HCT116 (cell line): Measurements from ENCODE around the gene CDCA3. TPM values are rescaled to one million over a fixed set of nuclear protein-coding genes. Genes with fewer than 3 reads are reported as not detected.

Experiments
- ATAC-seq: fragments of 200-7000 bp; cut with Tn5 transposase; 2 replicates; pipeline ENCODE4 v1.9.1; 2020; ENCODE audit warnings: mild to moderate bottlenecking, moderate library complexity
- BruUV-seq: library from RNA; stranded (reverse); fragments of 400-500 nt; replicated peaks from 2 replicates; lab custom pipeline; 2021; lab: Mats Ljungman, UMichigan
- CTCF ChIA-PET: fragments of 300-600 bp; sonication (Branson Sonifier 250); formaldehyde crosslinking; loops from one replicate; lab custom pipeline; 2021; ENCODE audit warnings: antibody characterized with exemption; lab: Charles Lee
- POLR2A ChIA-PET: fragments of 300-600, 350-600 bp; sonication (Branson Sonifier 250); formaldehyde crosslinking; loops from one replicate; lab custom pipeline; 2021; ENCODE audit warnings: antibody characterized with exemption; lab: Charles Lee
- RAD21 ChIA-PET, 2 experiments: fragments of 300-600 bp; sonication (Branson Sonifier 250); formaldehyde crosslinking; loops; one replicate each; lab custom pipeline; 2023; ENCODE audit warnings: low total read pairs in 2 of 2; ENCODE audit not compliant: uncharacterized antibody in 2 of 2, unreplicated experiment in 2 of 2, low non-redundant PET in 1 of 2; lab: Charles Lee
- DNase-seq: peaks from one replicate; pipeline ENCODE4 v3.0.0-alpha.2; 2010; ENCODE audit warnings: low read depth, low spot score
- H2AFZ ChIP-seq: fragments of 200-600 bp; shearing (Covaris generic), sonication (generic); 2 replicates; pipeline ENCODE4 v1.6.1; 2017; ENCODE audit warnings: low read depth, mixed run types, mixed read lengths, antibody characterized with exemption, low read length; ENCODE audit not compliant: poor library complexity, severe bottlenecking
- H3K27ac ChIP-seq: 2 replicates; pipeline ENCODE4 v1.5.1; 2012; ENCODE audit warnings: low read depth, low read length
- H3K27me3 ChIP-seq: fragments of 200-600 bp; sonication (generic); 2 replicates; pipeline ENCODE4 v1.6.1; 2016; ENCODE audit warnings: mixed run types, low read length, mixed read lengths; ENCODE audit not compliant: insufficient read depth
- H3K36me3 ChIP-seq, 2 experiments: fragments of 200-500 bp in 1 of 2; fragments of 200-600 bp in 1 of 2; sonication (Bioruptor generic) in 1 of 2; sonication (generic) in 1 of 2; 2 replicates each; pipeline versions ENCODE4 v1.5.1 to v1.6.1; 2014 to 2016; ENCODE audit warnings: low read length in 2 of 2, inconsistent platforms in 1 of 2, mixed read lengths in 1 of 2, mixed run types in 1 of 2; ENCODE audit not compliant: insufficient read depth in 2 of 2, control insufficient read depth in 1 of 2
- H3K4me1 ChIP-seq, 2 experiments: fragments of 200-600 bp in 1 of 2; sonication (generic) in 1 of 2; 2 replicates each; pipeline versions ENCODE4 v1.5.1 to v1.6.1; 2012 to 2017; ENCODE audit warnings: low read length in 2 of 2, inconsistent platforms in 1 of 2, mild to moderate bottlenecking in 1 of 2, mixed read lengths in 1 of 2, mixed run types in 1 of 2, moderate library complexity in 1 of 2; ENCODE audit not compliant: insufficient read depth in 2 of 2, control insufficient read depth in 1 of 2
- H3K4me2 ChIP-seq: fragments of 200-600 bp; sonication (generic); 2 replicates; pipeline ENCODE4 v1.6.1; 2017; ENCODE audit warnings: mixed run types, low read length, mixed read lengths
- H3K4me3 ChIP-seq, 2 experiments: fragments of 200-600 bp in 1 of 2; sonication (generic) in 1 of 2; replicated peaks in 1 of 2; 2 replicates each; pipeline ENCODE4 v1.5.1; 2011 to 2016; ENCODE audit warnings: low read length in 2 of 2, control low read depth in 1 of 2, low read depth in 1 of 2, mild to moderate bottlenecking in 1 of 2, mixed read lengths in 1 of 2, mixed run types in 1 of 2
- H3K79me2 ChIP-seq: fragments of 200-600 bp; sonication (generic); 2 replicates; pipeline ENCODE4 v1.6.1; 2017; ENCODE audit warnings: mild to moderate bottlenecking, mixed run types, low read length, moderate library complexity, mixed read lengths; ENCODE audit not compliant: insufficient read depth
- H3K9ac ChIP-seq: fragments of 200-600 bp; sonication (generic); 2 replicates; pipeline ENCODE4 v1.6.1; 2016; ENCODE audit warnings: low read length, mixed read lengths
- H3K9me2 ChIP-seq: fragments of 200-600 bp; sonication (generic), shearing (Covaris generic); 2 replicates; pipeline ENCODE4 v1.6.1; 2017; ENCODE audit warnings: mixed run types, mild to moderate bottlenecking, moderate library complexity; ENCODE audit not compliant: insufficient read depth
- H3K9me3 ChIP-seq, 2 experiments: fragments of 200-500 bp in 1 of 2; fragments of 200-600 bp in 1 of 2; sonication (Bioruptor generic) in 1 of 2; sonication (generic) in 1 of 2; 2 replicates each; pipeline ENCODE4 v1.6.1; 2014 to 2017; ENCODE audit warnings: low read length in 2 of 2, mixed read lengths in 2 of 2, inconsistent platforms in 1 of 2, low read depth in 1 of 2, mild to moderate bottlenecking in 1 of 2, mixed run types in 1 of 2, moderate library complexity in 1 of 2; ENCODE audit not compliant: control insufficient read depth in 1 of 2, insufficient read depth in 1 of 2
- H4K20me1 ChIP-seq: fragments of 200-600 bp; sonication (generic), shearing (Covaris generic); 2 replicates; pipeline ENCODE4 v1.6.1; 2017; ENCODE audit warnings: mixed run types, mild to moderate bottlenecking, moderate library complexity; ENCODE audit not compliant: insufficient read depth
- CBX3 ChIP-seq: IDR thresholded peaks from 2 replicates; pipeline ENCODE4 v1.6.1; 2012; ENCODE audit warnings: low read depth
- FOSL1 ChIP-seq: IDR thresholded peaks from 2 replicates; pipeline ENCODE4 v1.6.1; 2012; ENCODE audit warnings: low read depth
- RAD21 ChIP-seq: IDR thresholded peaks from 2 replicates; pipeline ENCODE4 v1.6.1; 2012; ENCODE audit warnings: low read depth, mild to moderate bottlenecking
- TCF7L2 ChIP-seq: IDR thresholded peaks from 2 replicates; pipeline ENCODE4 v1.7.0; 2011; ENCODE audit warnings: borderline replicate concordance, inconsistent platforms; ENCODE audit not compliant: insufficient read depth, insufficient read length; ENCODE audit errors: extremely low read depth
- YY1 ChIP-seq: IDR thresholded peaks from 2 replicates; pipeline ENCODE4 v1.6.1; 2011; ENCODE audit warnings: low read length, low read depth, moderate library complexity, mild to moderate bottlenecking; ENCODE audit not compliant: insufficient replicate concordance; ENCODE audit errors: extremely low read depth
- ZFX ChIP-seq: fragments of 450-650 bp; IDR thresholded peaks from 2 replicates; pipeline ENCODE4 v1.6.1; 2017
- intact Hi-C: fragments of 100-400 bp; cut with micrococcal nuclease; formaldehyde crosslinking; loops from 2 replicates; pipeline ENCODE4 v1.10.0; 2022
- total RNA-seq: library from RNA; stranded (reverse); gene quantifications from one replicate; pipeline ENCODE4 v1.2.1, GENCODE V29; 2021; ENCODE audit not compliant: unreplicated experiment
- TF ChIP-seq, protein P1 (sequence below), 3 experiments: fragments of 200-600 bp in 1 of 3; sonication (generic) in 1 of 3; IDR thresholded peaks in 2 of 3; conservative IDR thresholded peaks in 1 of 3; 2 replicates each; pipeline ENCODE4 v1.5.1; 2012 to 2017; ENCODE audit warnings: low read depth in 2 of 3, low read length in 2 of 3, antibody characterized with exemption in 1 of 3, borderline replicate concordance in 1 of 3, control low read depth in 1 of 3, mild to moderate bottlenecking in 1 of 3, mixed read lengths in 1 of 3, mixed run types in 1 of 3, moderate library complexity in 1 of 3; ENCODE audit not compliant: insufficient read depth in 1 of 3
- TF ChIP-seq, protein P2 (sequence below): IDR thresholded peaks from 2 replicates; pipeline ENCODE4 v1.6.1; 2012; ENCODE audit warnings: low read depth
- TF ChIP-seq, protein P3 (sequence below): IDR thresholded peaks from 2 replicates; pipeline ENCODE4 v1.6.1; 2012
- TF ChIP-seq, protein P4 (sequence below): IDR thresholded peaks from 2 replicates; pipeline ENCODE4 v1.6.1; 2011; ENCODE audit warnings: mild to moderate bottlenecking, low read length, moderate library complexity; ENCODE audit not compliant: insufficient replicate concordance; ENCODE audit errors: extremely low read depth
- TF ChIP-seq, protein P5 (sequence below): IDR thresholded peaks from 2 replicates; pipeline ENCODE4 v1.6.1; 2012

The CDCA3 gene
- total RNA-seq, 1 experiment from 2014 or later, result 63.0 TPM

DNA sequence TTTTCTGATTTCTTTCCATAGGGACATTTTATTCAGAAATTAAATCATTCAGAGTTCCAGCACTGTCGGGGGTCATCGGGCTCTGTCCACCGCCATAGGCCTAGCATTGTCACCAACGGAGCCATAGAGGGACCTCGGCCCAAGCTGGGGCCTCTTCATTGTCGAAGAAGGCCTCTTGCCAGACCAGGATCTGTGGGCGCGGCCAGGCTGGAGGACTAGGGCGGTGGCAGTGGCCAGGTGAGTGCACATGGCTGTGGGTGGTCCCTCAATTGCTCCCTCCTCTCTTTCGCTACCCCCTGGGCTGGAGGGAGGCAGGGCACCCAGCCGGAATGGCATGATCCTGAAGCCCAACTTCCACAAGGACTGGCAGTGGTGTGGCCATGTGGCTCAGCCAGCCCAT, 32.6 kb upstream of the CDCA3 start:
- RAD21 ChIA-PET, result no interaction called here
- H3K36me3 ChIP-seq, result peaks cover 0 to 4% of the 10 kb centered on the region in 2 experiments; a peak in 1 of 4 replicates
- H3K9ac ChIP-seq, result no peak overlapping the region
- intact Hi-C loops, result no loop called here
- H4K20me1 ChIP-seq, result no peaks in the 10 kb centered on the region
- no peaks in the 10 kb centered on the region for H3K27me3 ChIP-seq
- peaks cover 12 to 22% of the 10 kb centered on the region in 2 experiments for H3K4me1 ChIP-seq
- no peak overlapping the region for H3K4me3 ChIP-seq
- no peak overlapping the region for H3K27ac ChIP-seq
- BruUV-seq, result no TSS peak
- CTCF ChIA-PET, result interaction anchor here (2.5 to 4.2 kb wide), 2 partner anchors 7 to 12 kb away, joined by 7 to 24 read pairs; no protein-coding TSS in a partner anchor
- H3K4me2 ChIP-seq, result no peak overlapping the region
- H3K9me2 ChIP-seq, result no peaks in the 10 kb centered on the region
- no peak for DNase-seq
- H2AFZ ChIP-seq, result no peak overlapping the region
- H3K79me2 ChIP-seq, result no peaks in the 10 kb centered on the region
- POLR2A ChIA-PET, result no interaction called here
- ATAC-seq, result no peak
- TF ChIP-seq ZFX (peak; percentile 9; the same call in 1 of the 2 replicates), FOSL1 (no peak)
- no peaks in the 10 kb centered on the region for H3K9me3 ChIP-seq

DNA sequence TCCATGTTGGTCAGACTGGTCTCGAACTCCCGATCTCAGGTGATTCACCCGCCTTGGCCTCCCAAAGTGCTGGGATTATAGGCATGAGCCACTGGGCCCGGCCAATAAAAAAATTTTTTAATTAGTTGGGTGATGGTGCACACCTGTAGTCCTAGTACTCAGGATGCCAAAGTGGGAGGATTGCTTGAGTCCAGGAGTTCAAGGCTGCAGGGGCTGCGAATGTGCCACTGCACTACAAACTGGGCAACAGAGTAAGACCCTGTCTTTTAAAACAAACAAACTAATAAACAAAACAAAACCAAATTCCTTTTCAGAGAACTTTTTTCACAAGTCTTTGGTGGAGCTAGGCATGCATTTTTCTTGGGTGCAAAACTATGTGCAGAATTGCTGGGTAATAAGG, 32.2 kb upstream of the CDCA3 start:
- H4K20me1 ChIP-seq, result no peaks in the 10 kb centered on the region
- no peak overlapping the region for H3K27ac ChIP-seq
- no peaks in the 10 kb centered on the region for H3K9me3 ChIP-seq
- DNase-seq, result no peak
- ChIA-PET CTCF (interaction anchor here (2.5 to 4.2 kb wide), 3 partner anchors 8 to 11 kb away, joined by 7 to 24 read pairs (median 16); partner anchors contain the start of gene SPSB2), POLR2A (no interaction called here), RAD21 (no interaction called here)
- H3K9me2 ChIP-seq, result no peaks in the 10 kb centered on the region
- H3K36me3 ChIP-seq, result peaks cover 0 to 4% of the 10 kb centered on the region in 2 experiments; a peak in 1 of 4 replicates
- no peaks in the 10 kb centered on the region for H3K79me2 ChIP-seq
- H3K27me3 ChIP-seq, result no peaks in the 10 kb centered on the region
- intact Hi-C loops, result no loop called here
- no peak overlapping the region for H3K9ac ChIP-seq
- BruUV-seq, result no TSS peak
- H2AFZ ChIP-seq, result no peak overlapping the region
- H3K4me2 ChIP-seq, result no peak overlapping the region
- H3K4me1 ChIP-seq, result peaks cover 12 to 22% of the 10 kb centered on the region in 2 experiments
- no peak overlapping the region for H3K4me3 ChIP-seq
- ATAC-seq, result no peak
- TF ChIP-seq RAD21, result no peak
- TF ChIP-seq, protein P1, sequence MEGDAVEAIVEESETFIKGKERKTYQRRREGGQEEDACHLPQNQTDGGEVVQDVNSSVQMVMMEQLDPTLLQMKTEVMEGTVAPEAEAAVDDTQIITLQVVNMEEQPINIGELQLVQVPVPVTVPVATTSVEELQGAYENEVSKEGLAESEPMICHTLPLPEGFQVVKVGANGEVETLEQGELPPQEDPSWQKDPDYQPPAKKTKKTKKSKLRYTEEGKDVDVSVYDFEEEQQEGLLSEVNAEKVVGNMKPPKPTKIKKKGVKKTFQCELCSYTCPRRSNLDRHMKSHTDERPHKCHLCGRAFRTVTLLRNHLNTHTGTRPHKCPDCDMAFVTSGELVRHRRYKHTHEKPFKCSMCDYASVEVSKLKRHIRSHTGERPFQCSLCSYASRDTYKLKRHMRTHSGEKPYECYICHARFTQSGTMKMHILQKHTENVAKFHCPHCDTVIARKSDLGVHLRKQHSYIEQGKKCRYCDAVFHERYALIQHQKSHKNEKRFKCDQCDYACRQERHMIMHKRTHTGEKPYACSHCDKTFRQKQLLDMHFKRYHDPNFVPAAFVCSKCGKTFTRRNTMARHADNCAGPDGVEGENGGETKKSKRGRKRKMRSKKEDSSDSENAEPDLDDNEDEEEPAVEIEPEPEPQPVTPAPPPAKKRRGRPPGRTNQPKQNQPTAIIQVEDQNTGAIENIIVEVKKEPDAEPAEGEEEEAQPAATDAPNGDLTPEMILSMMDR (IDR thresholded peaks at IDR 0.05 in 2 of 3, conservative IDR thresholded peaks at IDR 0.05 in 1 of 3; ENCODE audit: borderline replicate concordance in 1 of 3, insufficient read depth in 1 of 3, low read depth in 2 of 3, low read length in 2 of 3), result no peak
- no peak for TF ChIP-seq CBX3
- TF ChIP-seq, protein P2, sequence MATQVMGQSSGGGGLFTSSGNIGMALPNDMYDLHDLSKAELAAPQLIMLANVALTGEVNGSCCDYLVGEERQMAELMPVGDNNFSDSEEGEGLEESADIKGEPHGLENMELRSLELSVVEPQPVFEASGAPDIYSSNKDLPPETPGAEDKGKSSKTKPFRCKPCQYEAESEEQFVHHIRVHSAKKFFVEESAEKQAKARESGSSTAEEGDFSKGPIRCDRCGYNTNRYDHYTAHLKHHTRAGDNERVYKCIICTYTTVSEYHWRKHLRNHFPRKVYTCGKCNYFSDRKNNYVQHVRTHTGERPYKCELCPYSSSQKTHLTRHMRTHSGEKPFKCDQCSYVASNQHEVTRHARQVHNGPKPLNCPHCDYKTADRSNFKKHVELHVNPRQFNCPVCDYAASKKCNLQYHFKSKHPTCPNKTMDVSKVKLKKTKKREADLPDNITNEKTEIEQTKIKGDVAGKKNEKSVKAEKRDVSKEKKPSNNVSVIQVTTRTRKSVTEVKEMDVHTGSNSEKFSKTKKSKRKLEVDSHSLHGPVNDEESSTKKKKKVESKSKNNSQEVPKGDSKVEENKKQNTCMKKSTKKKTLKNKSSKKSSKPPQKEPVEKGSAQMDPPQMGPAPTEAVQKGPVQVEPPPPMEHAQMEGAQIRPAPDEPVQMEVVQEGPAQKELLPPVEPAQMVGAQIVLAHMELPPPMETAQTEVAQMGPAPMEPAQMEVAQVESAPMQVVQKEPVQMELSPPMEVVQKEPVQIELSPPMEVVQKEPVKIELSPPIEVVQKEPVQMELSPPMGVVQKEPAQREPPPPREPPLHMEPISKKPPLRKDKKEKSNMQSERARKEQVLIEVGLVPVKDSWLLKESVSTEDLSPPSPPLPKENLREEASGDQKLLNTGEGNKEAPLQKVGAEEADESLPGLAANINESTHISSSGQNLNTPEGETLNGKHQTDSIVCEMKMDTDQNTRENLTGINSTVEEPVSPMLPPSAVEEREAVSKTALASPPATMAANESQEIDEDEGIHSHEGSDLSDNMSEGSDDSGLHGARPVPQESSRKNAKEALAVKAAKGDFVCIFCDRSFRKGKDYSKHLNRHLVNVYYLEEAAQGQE, result no peak
- no peak for TF ChIP-seq ZFX
- TF ChIP-seq, protein P3, sequence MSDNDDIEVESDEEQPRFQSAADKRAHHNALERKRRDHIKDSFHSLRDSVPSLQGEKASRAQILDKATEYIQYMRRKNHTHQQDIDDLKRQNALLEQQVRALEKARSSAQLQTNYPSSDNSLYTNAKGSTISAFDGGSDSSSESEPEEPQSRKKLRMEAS, result no peak
- no peak for TF ChIP-seq YY1
- TF ChIP-seq, protein P4, sequence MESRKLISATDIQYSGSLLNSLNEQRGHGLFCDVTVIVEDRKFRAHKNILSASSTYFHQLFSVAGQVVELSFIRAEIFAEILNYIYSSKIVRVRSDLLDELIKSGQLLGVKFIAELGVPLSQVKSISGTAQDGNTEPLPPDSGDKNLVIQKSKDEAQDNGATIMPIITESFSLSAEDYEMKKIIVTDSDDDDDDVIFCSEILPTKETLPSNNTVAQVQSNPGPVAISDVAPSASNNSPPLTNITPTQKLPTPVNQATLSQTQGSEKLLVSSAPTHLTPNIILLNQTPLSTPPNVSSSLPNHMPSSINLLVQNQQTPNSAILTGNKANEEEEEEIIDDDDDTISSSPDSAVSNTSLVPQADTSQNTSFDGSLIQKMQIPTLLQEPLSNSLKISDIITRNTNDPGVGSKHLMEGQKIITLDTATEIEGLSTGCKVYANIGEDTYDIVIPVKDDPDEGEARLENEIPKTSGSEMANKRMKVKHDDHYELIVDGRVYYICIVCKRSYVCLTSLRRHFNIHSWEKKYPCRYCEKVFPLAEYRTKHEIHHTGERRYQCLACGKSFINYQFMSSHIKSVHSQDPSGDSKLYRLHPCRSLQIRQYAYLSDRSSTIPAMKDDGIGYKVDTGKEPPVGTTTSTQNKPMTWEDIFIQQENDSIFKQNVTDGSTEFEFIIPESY, result no peak
- TF ChIP-seq, protein P5, sequence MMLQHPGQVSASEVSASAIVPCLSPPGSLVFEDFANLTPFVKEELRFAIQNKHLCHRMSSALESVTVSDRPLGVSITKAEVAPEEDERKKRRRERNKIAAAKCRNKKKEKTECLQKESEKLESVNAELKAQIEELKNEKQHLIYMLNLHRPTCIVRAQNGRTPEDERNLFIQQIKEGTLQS, result no peak
- no peak for TF ChIP-seq TCF7L2
